ENCODE data around the gene MACF1. TPM values are rescaled to one million over a fixed set of nuclear protein-coding genes. Genes with fewer than 3 reads are reported as not detected.

The MACF1 gene
- total RNA-seq, 2 experiments from 2014 or later = 159 to 163 TPM

- ChIA-PET POLR2A (interaction anchor here (0.6 kb wide), 1 partner anchor 26 kb away, joined by 6 read pairs; no protein-coding TSS in a partner anchor), CTCF (interaction anchor here (0.6 to 1.5 kb wide), 2 partner anchors 22 to 132 kb away, joined by 3 read pairs; no protein-coding TSS in a partner anchor)
Observed at GRCh38 chr1:39230261-39231190, 26.0 kb downstream of the MACF1 start.

GRCh38 chr1:39236971-39237370 is 32.5 kb downstream of the MACF1 start:
- POLR2A ChIA-PET = interaction anchor here (0.6 kb wide), 1 partner anchor 798 kb away, joined by 3 read pairs; no protein-coding TSS in a partner anchor
- CTCF ChIA-PET = interaction anchor here (1.5 kb wide), 1 partner anchor 10 kb away, joined by 4 read pairs; no protein-coding TSS in a partner anchor

- CTCF ChIA-PET = interaction anchor here (0.8 to 1.6 kb wide), 3 partner anchors 9 to 46 kb away, joined by 3 to 5 read pairs (median 4); no protein-coding TSS in a partner anchor
Observed at GRCh38 chr1:39238476-39238875, 34.0 kb downstream of the MACF1 start.

GRCh38 chr1:39239968-39240367 is 35.5 kb downstream of the MACF1 start:
- ChIA-PET CTCF (no interaction called here), POLR2A (no interaction called here)

More at GRCh38 chr1:39238476-39238875, 34.0 kb downstream of the MACF1 start:
- POLR2A ChIA-PET = no interaction called here

GRCh38 chr1:39243302-39243701 is 38.8 kb downstream of the MACF1 start:
- ChIA-PET POLR2A (no interaction called here), CTCF (interaction anchor here (0.6 kb wide), 2 partner anchors 21 to 186 kb away, joined by 3 to 4 read pairs; no protein-coding TSS in a partner anchor)

DNA sequence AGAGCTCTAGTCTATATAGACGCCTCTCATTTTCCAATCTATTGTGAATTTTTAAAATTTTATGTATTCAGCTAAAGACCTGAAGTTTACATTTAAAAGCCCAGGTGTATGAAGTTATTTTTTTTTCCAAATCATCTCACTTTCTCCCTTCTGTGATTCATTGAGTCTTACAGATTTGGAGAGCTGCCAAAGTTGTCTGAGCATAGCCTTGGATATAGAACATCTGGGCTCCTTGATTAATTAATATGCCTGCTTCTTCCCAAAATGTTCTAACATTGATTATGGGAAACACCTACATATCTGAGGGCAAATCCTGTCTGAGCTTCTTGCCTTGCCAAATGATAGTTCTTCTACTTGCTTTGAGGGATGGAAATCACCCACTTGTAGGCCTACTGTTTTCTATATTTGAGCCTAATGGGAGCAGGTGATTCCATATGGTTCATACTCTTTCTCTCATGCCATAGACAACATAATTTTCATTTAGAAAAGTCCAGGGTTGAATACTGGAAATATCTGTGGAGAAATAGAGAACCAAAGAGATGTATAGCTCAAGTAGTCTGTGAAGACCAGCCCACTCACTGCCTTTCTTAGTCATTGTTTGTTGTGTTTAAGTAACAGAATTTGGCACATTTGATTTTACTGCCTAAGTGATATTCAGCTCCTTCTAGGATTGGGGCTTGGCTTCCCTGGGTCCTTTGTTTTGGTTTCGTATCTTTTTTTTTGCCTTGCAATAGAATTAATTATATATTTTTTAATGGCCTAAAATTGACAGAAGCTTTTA is 46.2 kb downstream of the MACF1 start:
- CTCF ChIA-PET = interaction anchor here (0.8 kb wide), 2 partner anchors 8 to 58 kb away, joined by 3 read pairs; no protein-coding TSS in a partner anchor
- POLR2A ChIA-PET = no interaction called here

DNA sequence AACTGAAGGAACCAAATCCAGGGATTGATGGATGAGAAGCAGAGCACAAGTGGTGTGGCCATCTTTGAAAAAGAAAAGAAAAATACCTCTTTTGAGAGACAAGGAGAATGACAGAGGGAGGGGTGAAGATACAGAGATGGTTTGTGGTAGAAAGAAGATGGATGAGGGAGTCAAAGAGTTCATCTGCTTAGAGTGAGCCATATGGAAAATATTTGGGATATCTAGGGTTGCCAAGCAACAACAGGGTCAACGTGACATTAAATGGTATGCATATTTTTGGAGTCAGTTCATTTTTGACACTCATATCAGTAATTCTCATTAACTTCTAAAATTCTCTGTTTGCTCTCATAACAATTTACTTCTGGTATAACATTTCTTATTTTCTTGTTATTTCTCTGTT is 50.7 kb downstream of the MACF1 start:
- ChIA-PET CTCF (no interaction called here), POLR2A (no interaction called here)

DNA sequence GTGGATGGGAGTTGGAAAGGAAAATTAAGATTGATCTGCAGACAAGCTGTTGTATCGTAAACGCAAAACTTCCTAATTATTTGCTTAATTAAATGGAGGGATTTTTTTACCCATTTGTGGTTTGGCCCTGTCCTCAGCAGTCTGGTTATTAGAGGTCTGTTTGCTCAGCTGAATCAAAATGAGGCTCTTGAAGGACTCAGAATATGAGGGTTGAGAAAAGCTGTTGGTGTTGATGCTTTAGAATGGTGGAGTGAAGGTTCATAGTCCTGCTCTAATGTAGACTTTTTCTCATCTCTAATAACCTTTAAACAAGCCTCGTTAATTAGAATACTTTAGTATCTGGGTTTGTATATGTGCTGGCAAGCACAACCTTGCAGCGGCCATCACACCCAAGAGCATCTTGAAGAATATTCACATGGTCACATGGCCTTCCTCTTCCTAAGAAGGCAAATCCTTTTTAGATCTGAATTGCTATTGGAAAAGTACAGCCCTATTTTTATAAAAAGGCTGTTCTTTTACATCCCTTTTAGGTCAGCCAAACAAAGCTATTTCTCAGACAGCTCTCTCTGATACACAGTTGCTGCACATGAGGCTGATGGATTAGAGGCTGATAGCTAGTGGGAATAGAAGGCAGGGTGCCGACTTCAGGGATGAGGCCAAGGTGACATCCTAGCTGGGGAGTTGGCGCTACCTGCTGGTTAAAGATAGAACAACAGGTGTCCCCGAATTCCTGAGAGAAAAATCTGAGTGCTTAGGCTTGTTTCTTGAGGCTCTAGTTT is 53.8 kb downstream of the MACF1 start:
- POLR2A ChIA-PET = interaction anchor here (1.3 kb wide), 1 partner anchor 53 kb away, joined by 3 read pairs; the partner anchor contains the start of gene MACF1
- CTCF ChIA-PET = interaction anchor here (0.6 to 6.2 kb wide), 13 partner anchors 8 to 148 kb away, joined by 3 to 44 read pairs (median 4); partner anchors contain the start of gene MACF1

DNA sequence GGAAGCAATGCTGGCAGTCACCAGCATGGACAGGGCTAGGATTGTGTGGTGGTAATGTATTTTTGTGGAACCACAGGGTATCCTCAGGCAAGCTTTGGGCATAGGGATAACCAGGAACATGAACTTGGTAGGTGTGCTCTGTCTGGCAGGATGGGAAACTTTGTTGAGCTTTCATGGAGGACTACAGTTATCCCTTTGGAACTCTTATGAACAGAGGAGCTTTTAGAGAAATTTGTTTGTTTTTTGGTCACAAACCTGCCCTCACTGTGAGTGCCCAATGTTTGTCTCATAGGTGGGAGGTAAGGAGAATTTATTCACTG is 54.4 kb downstream of the MACF1 start:
- ChIA-PET POLR2A (interaction anchor here (1.3 kb wide), 1 partner anchor 54 kb away, joined by 3 read pairs; the partner anchor contains the start of gene MACF1), CTCF (interaction anchor here (0.6 to 6.2 kb wide), 11 partner anchors 9 to 153 kb away, joined by 3 to 44 read pairs (median 3); partner anchors contain the start of gene MACF1)

DNA sequence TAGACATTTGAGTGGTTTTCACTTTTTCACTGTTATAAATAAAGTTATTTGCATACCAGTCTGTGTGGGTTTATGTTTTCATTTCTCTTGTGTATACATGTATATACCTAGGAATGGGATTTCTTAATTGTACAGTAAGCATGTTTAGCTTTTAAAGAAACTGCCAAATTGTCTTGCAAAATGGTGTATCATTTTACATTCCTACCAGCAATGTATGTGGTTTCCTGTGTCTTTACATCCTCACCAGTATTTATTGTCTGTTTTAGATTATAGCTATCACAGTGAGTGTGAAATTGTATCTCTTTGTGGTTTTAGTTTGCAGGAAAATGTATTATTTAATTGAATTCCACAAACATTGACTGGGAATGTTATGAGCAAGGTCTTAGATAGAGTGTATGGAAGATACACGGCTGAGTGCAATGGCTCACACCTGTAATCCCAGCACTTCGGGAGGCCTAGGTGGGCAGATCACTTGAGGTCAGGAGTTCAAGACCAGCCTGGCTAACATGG is 57.3 kb downstream of the MACF1 start:
- CTCF ChIA-PET = interaction anchor here (1.0 to 6.2 kb wide), 3 partner anchors 57 to 163 kb away, joined by 3 to 44 read pairs (median 7); partner anchors contain the start of gene MACF1
- POLR2A ChIA-PET = interaction anchor here (0.7 to 1.2 kb wide), 2 partner anchors 16 to 69 kb away, joined by 5 to 6 read pairs; no protein-coding TSS in a partner anchor

GRCh38 chr1:39262802-39263201 is 58.3 kb downstream of the MACF1 start:
- CTCF ChIA-PET = interaction anchor here (0.5 to 6.2 kb wide), 6 partner anchors 53 to 164 kb away, joined by 3 to 44 read pairs (median 4); partner anchors contain the start of gene MACF1
- POLR2A ChIA-PET = interaction anchor here (0.6 to 1.2 kb wide), 3 partner anchors 57 to 79 kb away, joined by 3 to 5 read pairs (median 4); no protein-coding TSS in a partner anchor

GRCh38 chr1:39266269-39266668 is 61.8 kb downstream of the MACF1 start:
- POLR2A ChIA-PET = no interaction called here
- CTCF ChIA-PET = interaction anchor here (1.4 kb wide), 1 partner anchor 74 kb away, joined by 5 read pairs; no protein-coding TSS in a partner anchor

- ChIA-PET CTCF (no interaction called here), POLR2A (no interaction called here)
Observed at GRCh38 chr1:39266792-39267191, 62.3 kb downstream of the MACF1 start.

GRCh38 chr1:39268112-39268581 is 63.7 kb downstream of the MACF1 start:
- POLR2A ChIA-PET = no interaction called here
- CTCF ChIA-PET = interaction anchor here (1.6 to 1.9 kb wide), 2 partner anchors 76 to 170 kb away, joined by 4 to 7 read pairs; no protein-coding TSS in a partner anchor

- POLR2A ChIA-PET = no interaction called here
Observed at GRCh38 chr1:39268906-39269305, 64.4 kb downstream of the MACF1 start.

GRCh38 chr1:39269349-39269748 is 64.9 kb downstream of the MACF1 start:
- ChIA-PET POLR2A (interaction anchor here (1.0 kb wide), 1 partner anchor 64 kb away, joined by 3 read pairs; no protein-coding TSS in a partner anchor), CTCF (interaction anchor here (0.5 to 1.9 kb wide), 5 partner anchors 12 to 171 kb away, joined by 3 to 5 read pairs (median 4); no protein-coding TSS in a partner anchor)

More at GRCh38 chr1:39268906-39269305, 64.4 kb downstream of the MACF1 start:
- CTCF ChIA-PET = interaction anchor here (0.5 to 1.9 kb wide), 6 partner anchors 12 to 170 kb away, joined by 3 to 7 read pairs (median 5); no protein-coding TSS in a partner anchor

DNA sequence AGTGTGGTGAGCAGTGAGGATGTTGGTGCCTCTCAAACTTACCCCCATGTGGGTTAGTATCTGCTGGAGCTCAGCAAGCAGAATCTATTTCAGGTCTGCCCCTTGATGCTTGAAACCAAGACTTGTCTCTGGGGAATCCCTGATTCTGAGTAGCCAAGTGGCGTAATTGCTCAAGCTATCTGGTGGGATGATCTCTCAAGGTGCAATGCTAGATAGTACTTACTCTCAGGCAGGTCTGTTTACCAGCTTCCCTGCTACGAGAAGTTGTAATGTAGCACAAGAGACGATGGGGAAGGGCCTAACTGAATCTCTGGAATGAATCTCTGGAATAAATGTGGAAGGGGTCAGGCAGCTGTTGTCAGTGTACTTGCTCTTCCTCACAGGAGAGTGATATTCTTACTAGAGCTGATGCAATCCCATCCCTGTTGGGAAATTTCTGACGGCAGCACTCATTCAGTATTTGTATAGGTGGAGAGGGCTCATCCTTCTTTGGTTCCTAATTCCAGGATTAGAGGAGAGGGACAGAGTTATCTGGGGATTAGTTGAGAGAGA is 65.4 kb downstream of the MACF1 start:
- ChIA-PET POLR2A (interaction anchor here (1.0 kb wide), 1 partner anchor 65 kb away, joined by 3 read pairs; no protein-coding TSS in a partner anchor), CTCF (interaction anchor here (0.5 to 1.9 kb wide), 5 partner anchors 13 to 171 kb away, joined by 3 to 5 read pairs (median 4); no protein-coding TSS in a partner anchor)
